ENCODE measurements around the gene TBCA.
"Not testable (repeated sequence)": the region's sequence is repeated elsewhere in the genome, so short reads cannot be mapped to it uniquely, and the experiment has no call there.

TBCA gene

DNA sequence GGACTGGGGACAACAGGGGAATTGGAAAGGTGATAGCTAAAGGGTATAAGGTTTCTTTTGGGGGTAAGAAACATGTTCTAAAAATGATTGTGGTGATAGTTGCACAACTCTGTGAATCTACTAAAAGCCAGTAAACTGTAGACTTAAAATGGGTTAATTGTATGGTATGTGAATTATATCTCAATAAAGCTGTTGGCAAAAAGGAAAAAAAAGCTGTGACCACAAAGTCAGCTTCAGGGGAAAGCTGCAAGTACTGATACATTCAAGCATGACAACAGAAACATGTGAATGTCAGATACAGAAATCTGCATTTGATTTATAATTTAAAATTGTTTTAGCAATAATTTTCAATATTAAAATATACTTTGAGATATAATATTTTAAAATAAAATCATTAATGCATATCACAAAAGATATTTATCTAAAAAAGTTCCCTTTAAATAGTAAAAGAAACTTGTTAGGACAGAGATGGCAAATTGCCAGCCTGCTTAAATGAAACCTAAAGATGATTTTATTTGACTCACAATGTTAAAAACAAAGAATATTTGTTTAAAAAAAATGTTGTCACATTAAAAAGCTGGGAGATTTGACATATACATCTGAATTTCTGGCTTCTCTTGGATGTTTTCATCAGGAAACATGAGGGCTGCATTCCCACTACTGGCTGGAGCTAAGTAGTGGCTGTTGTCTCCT lies 66.0 kb downstream of the TBCA start:
- no peak for DNase-seq (ENCODE audit: low read depth, low spot score)

GRCh38 chr5:77709340-77709739 lies 66.8 kb downstream of the TBCA start:
- DNase-seq (ENCODE audit: low read depth, low spot score) = no peak

DNA sequence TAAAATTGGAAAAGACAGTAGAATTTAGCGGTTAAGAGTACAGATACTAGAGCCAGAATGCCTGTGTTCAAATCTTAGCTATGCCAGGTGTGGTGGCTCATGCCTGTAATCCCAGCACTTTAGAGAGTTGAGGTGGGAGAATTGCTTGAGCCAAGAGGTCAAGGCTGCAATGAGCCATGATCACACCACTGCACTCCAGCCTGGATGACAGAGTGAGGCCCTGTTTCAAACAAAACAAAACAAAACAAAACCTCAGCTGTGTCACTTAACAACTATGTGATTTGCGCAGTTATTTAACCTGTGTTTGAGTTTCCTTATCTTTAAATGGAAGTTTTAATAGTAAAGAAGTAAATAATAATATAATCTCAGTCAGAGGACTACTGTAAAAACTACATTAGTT lies 68.3 kb downstream of the TBCA start:
- no peak for DNase-seq (ENCODE audit: low read depth, low spot score)

DNA sequence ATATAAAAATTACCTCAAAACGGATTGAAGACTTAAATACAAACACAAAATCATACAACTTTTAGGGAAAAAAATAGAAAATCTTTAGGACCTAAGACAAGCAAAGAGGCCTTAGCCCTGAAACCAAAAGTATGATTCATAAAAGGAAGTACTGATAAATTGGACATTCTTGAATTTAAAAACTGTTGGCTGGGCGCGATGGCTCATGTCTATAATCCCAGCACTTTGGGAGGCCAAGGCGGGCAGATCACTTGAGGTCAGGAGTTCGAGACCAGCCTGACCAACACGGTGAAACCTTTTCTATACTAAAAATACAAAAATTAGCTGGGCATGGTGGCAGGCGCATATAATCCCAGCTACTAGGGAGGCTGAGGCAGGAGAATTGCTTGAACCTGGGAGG lies 76.6 kb downstream of the TBCA start:
- not testable (repeated sequence) for DNase-seq (ENCODE audit: low read depth, low spot score)

GRCh38 chr5:77698920-77699319 lies 77.2 kb downstream of the TBCA start:
- no peak for DNase-seq (ENCODE audit: low read depth, low spot score)

GRCh38 chr5:77697692-77698091 lies 78.4 kb downstream of the TBCA start:
- DNase-seq (ENCODE audit: low read depth, low spot score) = no peak

DNA sequence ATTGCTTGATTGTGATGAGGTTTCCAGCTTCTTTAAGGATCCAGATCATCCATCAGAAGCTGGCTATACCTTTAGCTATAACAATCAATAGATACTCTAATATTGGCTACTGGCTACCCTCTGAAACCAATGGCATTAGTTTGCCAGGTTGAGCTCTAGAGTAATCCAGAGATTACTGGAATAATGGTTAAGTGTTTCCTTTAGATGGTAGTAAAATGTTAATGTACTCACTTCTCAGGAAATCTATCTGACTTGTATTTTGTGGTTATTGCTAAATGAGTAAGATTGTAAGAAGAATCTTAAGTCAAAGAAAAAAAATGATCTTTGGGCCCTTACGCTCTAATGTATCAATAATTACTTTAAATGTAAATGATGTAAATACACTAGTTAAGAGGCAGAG lies 80.0 kb downstream of the TBCA start:
- no peak for DNase-seq (ENCODE audit: low read depth, low spot score)

DNA sequence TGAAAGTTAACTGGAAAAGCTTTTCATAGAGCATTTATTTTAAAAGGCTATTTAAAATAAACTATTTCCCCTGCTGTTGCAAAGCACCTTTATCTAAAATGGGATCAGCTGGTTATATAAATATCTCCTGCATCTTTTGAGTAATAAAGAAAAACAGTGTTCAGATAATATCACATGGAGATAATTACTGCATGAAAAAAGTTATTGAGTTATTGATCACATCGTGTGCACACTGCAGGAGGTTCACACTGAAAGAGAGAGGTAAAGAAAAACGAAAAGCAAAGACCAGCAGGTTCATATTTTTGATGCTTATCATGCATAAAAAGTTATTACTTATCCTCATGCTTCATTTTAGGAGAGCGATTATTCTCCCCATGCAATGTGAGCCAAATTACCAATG lies 82.2 kb downstream of the TBCA start:
- no peak for DNase-seq (ENCODE audit: low read depth, low spot score)

- no peak for DNase-seq (ENCODE audit: low read depth, low spot score)
Observed at GRCh38 chr5:77683171-77683732, 92.9 kb downstream of the TBCA start.

GRCh38 chr5:77670526-77670925 lies 105.6 kb downstream of the TBCA start:
- DNase-seq (ENCODE audit: low read depth, low spot score) = no peak

DNA sequence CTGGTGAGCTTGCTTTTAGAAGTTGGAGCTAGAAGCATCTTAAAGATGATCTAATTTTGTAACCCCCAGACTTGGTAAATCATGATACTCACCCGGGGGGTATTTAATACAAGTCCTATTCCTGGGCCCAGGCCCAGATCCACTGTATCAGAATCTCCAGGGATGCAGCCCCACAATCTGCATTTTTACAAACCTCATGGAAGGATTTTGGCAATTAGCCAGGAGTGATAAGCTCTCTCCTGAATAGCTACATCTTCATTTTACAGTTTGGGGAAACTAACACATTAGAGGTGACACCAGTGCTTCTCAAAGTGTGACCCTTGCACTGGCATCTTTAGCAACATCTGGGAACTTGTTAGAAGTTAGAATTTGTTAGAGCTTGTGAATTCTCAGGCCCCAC lies 106.5 kb downstream of the TBCA start:
- DNase-seq (ENCODE audit: low read depth, low spot score) = no peak

- no peak for DNase-seq (ENCODE audit: low read depth, low spot score)
Observed at GRCh38 chr5:77663090-77663863, 112.9 kb downstream of the TBCA start.

DNA sequence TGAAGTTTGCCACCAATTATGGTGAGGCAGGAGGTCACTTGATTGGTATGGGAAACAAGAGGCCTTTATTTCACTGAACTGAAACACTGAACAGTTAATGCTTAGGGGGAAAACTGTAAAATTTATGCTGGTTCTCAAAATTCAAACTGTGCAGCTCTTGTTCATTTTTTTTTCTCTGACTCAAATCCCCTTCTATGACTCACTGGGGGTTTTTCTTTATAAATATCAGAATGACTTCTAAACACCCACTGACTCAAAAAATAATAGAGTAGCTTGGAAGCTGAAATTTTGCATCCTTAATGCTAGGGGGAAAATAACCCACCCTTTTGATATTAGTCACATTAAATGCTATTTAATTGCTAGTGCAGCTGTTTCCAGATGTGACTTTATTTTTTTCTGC lies 113.5 kb downstream of the TBCA start:
- no peak for DNase-seq (ENCODE audit: low read depth, low spot score)

- DNase-seq (ENCODE audit: low read depth, low spot score) = no peak
Observed at GRCh38 chr5:77658662-77659061, 117.5 kb downstream of the TBCA start.

DNA sequence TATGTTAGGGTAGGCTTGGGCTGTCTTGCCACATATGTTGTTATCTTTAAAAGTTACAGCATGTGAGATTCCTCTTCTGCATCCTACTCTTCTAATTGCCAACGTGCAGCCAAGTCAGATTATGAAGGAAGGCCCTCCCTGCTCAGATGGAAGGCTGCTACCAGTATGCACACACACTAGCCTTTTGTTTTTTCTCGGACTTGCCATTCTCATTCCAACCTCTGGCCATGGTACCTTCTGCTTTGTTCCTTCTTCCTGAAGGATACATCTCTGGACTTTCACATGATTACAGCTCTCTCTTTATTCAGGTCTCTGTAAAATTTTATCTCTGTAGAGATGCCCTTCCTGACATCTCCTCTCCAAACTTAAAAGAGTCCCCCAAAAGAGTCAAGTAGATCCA lies 124.8 kb downstream of the TBCA start:
- DNase-seq (ENCODE audit: low read depth, low spot score) = no peak

GRCh38 chr5:77650686-77651085 lies 125.5 kb downstream of the TBCA start:
- no peak for DNase-seq (ENCODE audit: low read depth, low spot score)

GRCh38 chr5:77649776-77650175 lies 126.4 kb downstream of the TBCA start:
- no peak for DNase-seq (ENCODE audit: low read depth, low spot score)

GRCh38 chr5:77645995-77646639 lies 130.0 kb downstream of the TBCA start:
- no peak for DNase-seq (ENCODE audit: low read depth, low spot score)

GRCh38 chr5:77645158-77645994 lies 130.8 kb downstream of the TBCA start:
- no peak for DNase-seq (ENCODE audit: low read depth, low spot score)

- no peak for DNase-seq (ENCODE audit: low read depth, low spot score)
Observed at GRCh38 chr5:77644371-77645157, 131.6 kb downstream of the TBCA start.

All from smooth muscle cell of the brain vasculature (primary cell).